RWPE2 (cell line): ENCODE results near the gene ORC2.
A peak's percentile ranks its signal among the peaks of the same experiment; 100 is the strongest.
"Not testable (repeated sequence)": the region's sequence is repeated elsewhere in the genome, so short reads cannot be mapped to it uniquely, and the experiment has no call there.

Experiments used
- ATAC-seq: fragments of 200-7000 bp; cut with Tn5 transposase; 3 replicates; pipeline ENCODE4 v1.9.1; 2021; ENCODE audit warnings: low read depth
- DNase-seq: peaks from one replicate; pipeline ENCODE4 v3.0.0-alpha.2; 2020; ENCODE audit warnings: low spot score
- H3K27ac ChIP-seq: fragments of 450-650 bp; 2 replicates; pipeline ENCODE4 v1.5.1; 2017; ENCODE audit warnings: mild to moderate bottlenecking; ENCODE audit not compliant: poor library complexity, severe bottlenecking
- H3K27me3 ChIP-seq: fragments of 250-450 bp; sonication (Bioruptor Pico); 2 replicates; pipeline ENCODE4 v1.5.1; 2021; ENCODE audit warnings: mild to moderate bottlenecking, moderate library complexity; ENCODE audit not compliant: insufficient read depth, poor library complexity, severe bottlenecking
- H3K36me3 ChIP-seq: fragments of 250-450 bp; sonication (Bioruptor Pico); 2 replicates; pipeline ENCODE4 v1.5.1; 2020; ENCODE audit warnings: low read depth, mild to moderate bottlenecking, moderate library complexity
- H3K4me1 ChIP-seq: fragments of 250-450 bp; sonication (Bioruptor Pico); 2 replicates; pipeline ENCODE4 v1.5.1; 2021; ENCODE audit warnings: mild to moderate bottlenecking, moderate library complexity; ENCODE audit not compliant: insufficient read depth, poor library complexity, severe bottlenecking
- H3K4me3 ChIP-seq: fragments of 250-450 bp; sonication (Bioruptor Pico); 2 replicates; pipeline ENCODE4 v1.5.1; 2021; ENCODE audit warnings: mild to moderate bottlenecking, moderate library complexity; ENCODE audit not compliant: severe bottlenecking
- H3K9me3 ChIP-seq: fragments of 250-450 bp; sonication (Bioruptor Pico); 2 replicates; pipeline ENCODE4 v1.5.1; 2021; ENCODE audit warnings: mild to moderate bottlenecking, moderate library complexity; ENCODE audit not compliant: severe bottlenecking
- TF ChIP-seq, protein P1 (sequence below): fragments of 450-650 bp; IDR thresholded peaks from one replicate; pipeline ENCODE4 v1.5.1; 2017; ENCODE audit warnings: mild to moderate bottlenecking, moderate library complexity; ENCODE audit not compliant: poor library complexity, severe bottlenecking

The ORC2 gene

DNA sequence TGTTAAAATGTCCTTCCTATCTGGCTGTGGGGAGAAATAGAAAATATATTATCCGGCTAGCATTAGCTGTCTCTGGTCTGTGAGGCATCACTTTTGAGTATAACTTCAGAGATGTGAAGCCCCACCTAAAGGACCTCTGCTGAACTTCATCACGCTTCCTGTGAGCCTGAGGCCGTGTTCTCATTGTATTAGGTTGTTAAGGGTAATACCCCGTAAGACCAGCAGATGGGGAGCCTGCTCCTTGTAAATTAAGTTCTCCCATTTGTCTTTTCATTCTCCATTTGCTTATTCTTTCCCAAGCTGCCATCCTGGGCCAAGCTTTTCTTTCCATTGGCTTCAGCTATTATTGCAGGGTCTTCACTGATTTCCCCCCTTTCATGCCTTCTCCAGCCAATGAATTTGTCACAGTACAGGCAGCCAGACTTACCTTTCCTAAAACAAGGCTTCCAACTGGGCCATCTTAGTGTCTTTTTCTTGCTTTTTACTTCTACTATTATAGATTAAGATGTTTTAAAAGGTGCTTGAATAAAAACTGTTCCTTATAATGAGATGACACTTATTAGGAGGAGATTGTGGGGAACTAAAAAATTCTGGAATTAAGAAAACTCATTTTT, 61.9 kb downstream of the ORC2 start:
- H3K27ac ChIP-seq: no peak overlapping the region

DNA sequence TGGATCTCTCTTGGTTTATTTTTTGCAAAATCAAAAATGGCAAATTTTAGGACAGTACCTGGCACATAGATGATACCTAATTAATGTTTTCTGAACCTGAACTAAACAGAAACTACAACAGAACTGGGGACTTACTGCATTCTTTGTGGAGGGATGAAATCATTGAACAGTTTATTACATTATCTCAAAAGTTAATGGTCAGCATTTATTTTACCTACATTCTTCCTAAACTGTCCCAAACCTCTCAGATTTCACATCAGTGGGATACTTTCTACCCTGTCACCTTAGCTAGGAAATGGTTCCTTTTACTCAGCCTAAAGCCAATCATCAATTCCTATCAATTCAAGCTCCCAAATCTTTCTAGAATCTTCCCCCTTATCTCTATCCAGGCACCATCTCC, 64.0 kb downstream of the ORC2 start:
- peaks cover 99% of the 10 kb centered on the region for H3K36me3 ChIP-seq
- no peak overlapping the region for H3K4me3 ChIP-seq
- no peak for ATAC-seq
- H3K4me1 ChIP-seq: peaks cover 3% of the 10 kb centered on the region
- DNase-seq: no peak
- H3K27me3 ChIP-seq: no peaks in the 10 kb centered on the region
- no peak overlapping the region for H3K27ac ChIP-seq
- TF ChIP-seq, protein P1, sequence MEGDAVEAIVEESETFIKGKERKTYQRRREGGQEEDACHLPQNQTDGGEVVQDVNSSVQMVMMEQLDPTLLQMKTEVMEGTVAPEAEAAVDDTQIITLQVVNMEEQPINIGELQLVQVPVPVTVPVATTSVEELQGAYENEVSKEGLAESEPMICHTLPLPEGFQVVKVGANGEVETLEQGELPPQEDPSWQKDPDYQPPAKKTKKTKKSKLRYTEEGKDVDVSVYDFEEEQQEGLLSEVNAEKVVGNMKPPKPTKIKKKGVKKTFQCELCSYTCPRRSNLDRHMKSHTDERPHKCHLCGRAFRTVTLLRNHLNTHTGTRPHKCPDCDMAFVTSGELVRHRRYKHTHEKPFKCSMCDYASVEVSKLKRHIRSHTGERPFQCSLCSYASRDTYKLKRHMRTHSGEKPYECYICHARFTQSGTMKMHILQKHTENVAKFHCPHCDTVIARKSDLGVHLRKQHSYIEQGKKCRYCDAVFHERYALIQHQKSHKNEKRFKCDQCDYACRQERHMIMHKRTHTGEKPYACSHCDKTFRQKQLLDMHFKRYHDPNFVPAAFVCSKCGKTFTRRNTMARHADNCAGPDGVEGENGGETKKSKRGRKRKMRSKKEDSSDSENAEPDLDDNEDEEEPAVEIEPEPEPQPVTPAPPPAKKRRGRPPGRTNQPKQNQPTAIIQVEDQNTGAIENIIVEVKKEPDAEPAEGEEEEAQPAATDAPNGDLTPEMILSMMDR: no peak
- H3K9me3 ChIP-seq: no peaks in the 10 kb centered on the region

More for the DNA sequence above, 61.9 kb downstream of the ORC2 start:
- Histone ChIP-seq H3K4me3 (no peak overlapping the region), H3K27me3 (no peaks in the 10 kb centered on the region), H3K4me1 (peaks cover 3% of the 10 kb centered on the region), H3K36me3 (peaks cover 93% of the 10 kb centered on the region), H3K9me3 (no peaks in the 10 kb centered on the region)
- TF ChIP-seq, protein P1: peak; percentile 91
- peak; percentile 66 for DNase-seq
- ATAC-seq: peak; percentile 96

DNA sequence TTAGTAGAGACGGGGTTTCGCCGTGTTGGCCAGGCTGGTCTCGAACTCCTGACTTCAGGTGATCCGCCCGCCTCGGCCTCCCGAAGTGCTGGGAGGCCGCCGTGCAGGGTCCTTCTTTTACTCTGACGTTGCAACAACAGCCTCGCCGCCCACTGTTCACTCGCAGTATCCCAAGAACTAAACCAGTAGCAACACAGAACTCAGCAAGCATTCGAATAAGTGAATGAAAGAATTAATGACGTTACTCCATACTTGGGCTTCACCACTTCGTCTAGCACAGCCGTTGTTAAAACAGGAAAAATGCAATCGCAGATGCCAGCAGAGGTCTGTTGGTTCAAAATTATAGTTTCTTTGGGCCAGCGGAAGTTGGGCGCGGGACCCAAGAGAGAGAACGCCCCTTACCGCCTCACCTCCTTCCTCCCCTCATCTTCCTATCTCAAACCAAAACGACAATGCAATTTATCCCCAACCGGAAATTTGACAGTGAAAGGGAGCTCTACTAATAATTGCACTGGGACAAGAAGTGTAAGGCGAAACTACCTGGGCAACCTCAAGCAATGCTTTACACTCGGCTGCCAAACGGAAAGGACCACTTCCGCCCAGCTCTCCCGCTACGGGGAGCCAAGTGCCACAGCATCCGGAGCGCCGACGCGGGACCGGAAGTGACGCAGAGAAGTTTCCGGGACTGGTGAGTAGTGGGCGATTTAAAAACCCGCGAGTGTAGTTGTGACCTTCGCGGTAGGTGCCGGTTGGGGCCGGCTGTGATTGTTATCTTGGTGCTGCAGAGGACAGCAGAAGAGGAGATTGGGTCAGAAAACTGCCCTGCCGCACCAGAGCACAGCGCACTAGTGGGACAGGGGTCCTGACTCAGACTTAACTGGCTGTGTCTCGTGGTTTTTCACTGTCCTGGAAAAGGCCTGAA, 74.5 kb downstream of the ORC2 start, which contains the start of the genes NIF3L1 and PPIL3:
TSS of gene NIF3L1 (plus strand) at position 668 of the 922 bp plus-strand sequence. CDS start 2,573 bp downstream, outside the sequence.
TSS of gene PPIL3 (minus strand) at position 374 of the 922 bp plus-strand sequence. CDS start 1,462 bp downstream, outside the sequence.
- peaks cover 51% of the 10 kb centered on the region for H3K36me3 ChIP-seq
- H3K4me1 ChIP-seq: peaks cover 8% of the 10 kb centered on the region
- H3K27me3 ChIP-seq: no peaks in the 10 kb centered on the region
- peak within 1 kb of the TSS; percentile 59 for H3K4me3 ChIP-seq
- peak within 1 kb of the TSS; percentile 95 for H3K27ac ChIP-seq
- DNase-seq (peak; percentile 97), ATAC-seq (peak; percentile 93)
- TF ChIP-seq, protein P1: no peak
- H3K9me3 ChIP-seq: no peaks in the 10 kb centered on the region

DNA sequence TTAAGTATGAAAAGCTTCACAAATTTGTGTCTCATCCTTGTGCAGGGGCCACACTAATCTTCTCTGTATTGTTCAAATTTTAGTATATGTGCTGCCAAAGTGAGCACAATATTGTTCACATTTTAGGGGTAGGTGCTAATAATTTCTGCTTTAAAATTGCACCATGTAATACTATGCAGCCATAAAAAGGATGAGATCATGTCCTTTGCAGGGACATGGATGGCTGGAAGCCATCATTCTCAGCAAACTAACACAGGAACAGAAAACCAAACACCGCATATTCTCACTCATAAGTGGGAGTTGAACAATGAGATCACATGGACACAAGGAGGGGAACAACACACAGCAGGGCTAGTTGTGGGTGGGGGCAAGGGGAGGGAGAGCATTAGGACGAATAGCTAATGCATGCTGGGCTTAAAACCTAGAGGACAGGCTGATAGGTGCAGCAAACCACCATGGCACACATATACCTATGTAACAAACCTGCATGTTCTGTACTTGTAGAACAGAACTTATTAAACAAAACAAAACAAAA, 81.7 kb downstream of the ORC2 start:
- ATAC-seq, H3K27me3 ChIP-seq: not testable (repeated sequence)

DNA sequence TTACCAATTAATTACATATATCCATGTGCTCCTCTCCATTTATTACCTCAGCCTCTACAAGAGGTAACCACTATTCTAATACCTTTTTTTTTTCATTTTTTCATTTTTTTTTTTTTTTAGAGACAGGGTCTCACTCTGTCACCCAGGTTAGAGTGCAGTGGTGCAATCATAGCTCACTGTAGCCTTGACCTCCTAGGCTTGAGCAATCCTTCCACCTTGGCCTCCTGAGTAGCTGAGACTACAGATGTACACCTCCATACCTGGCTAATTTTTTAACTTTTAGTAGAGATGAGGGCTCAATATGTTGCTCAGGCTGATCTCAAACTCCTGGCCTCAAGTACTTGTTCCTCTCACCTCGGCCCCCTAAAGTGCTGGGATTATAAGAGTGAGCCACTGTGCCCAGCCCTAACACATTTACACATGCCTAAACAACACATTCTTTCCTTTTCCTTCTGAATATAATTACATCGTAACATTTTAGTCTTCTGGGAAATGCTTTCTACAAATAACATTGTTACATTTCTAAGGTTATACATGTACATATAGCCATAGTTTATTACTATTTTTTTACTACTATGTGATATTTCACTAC, 85.1 kb downstream of the ORC2 start:
- H3K36me3 ChIP-seq: peaks cover 80% of the 10 kb centered on the region
- H3K4me3 ChIP-seq: no peak overlapping the region
- H3K27ac ChIP-seq: no peak overlapping the region
- TF ChIP-seq, protein P1: no peak
- no peak for ATAC-seq
- H3K4me1 ChIP-seq: no peaks in the 10 kb centered on the region
- no peaks in the 10 kb centered on the region for H3K9me3 ChIP-seq
- no peak for DNase-seq
- no peaks in the 10 kb centered on the region for H3K27me3 ChIP-seq

More for the DNA sequence above, 81.7 kb downstream of the ORC2 start:
- not testable (repeated sequence) for H3K27ac ChIP-seq, DNase-seq, H3K4me1 ChIP-seq, H3K4me3 ChIP-seq, H3K9me3 ChIP-seq
- peaks cover 91% of the 10 kb centered on the region for H3K36me3 ChIP-seq
